Right renal cortex interstitium (tissue), 3 donors: ENCODE results near the gene MALL. TPM values are rescaled to one million over a fixed set of nuclear protein-coding genes. Genes with fewer than 3 reads are reported as not detected.
A peak's percentile ranks its signal among the peaks of the same experiment; 100 is the strongest.
"Not testable (repeated sequence)": the region's sequence is repeated elsewhere in the genome, so short reads cannot be mapped to it uniquely, and the experiment has no call there.

Experiments
- DNase-seq, 3 donors: peaks; one replicate each; pipeline ENCODE4 v3.0.0-alpha.2; 2013; ENCODE audit warnings: low read depth in 3 of 3, low spot score in 2 of 3
- polyA plus RNA-seq, 3 donors: library from polyadenylated mRNA; unstranded; fragments of 120-200 nt; gene quantifications; one replicate each; pipeline ENCODE4 v1.2.1, GENCODE V29; 2013; ENCODE audit not compliant: insufficient read length in 3 of 3

Gene MALL
- polyA plus RNA-seq: 10 to 100 TPM; 14.2 to 15.5 (median 14.9) TPM

DNA sequence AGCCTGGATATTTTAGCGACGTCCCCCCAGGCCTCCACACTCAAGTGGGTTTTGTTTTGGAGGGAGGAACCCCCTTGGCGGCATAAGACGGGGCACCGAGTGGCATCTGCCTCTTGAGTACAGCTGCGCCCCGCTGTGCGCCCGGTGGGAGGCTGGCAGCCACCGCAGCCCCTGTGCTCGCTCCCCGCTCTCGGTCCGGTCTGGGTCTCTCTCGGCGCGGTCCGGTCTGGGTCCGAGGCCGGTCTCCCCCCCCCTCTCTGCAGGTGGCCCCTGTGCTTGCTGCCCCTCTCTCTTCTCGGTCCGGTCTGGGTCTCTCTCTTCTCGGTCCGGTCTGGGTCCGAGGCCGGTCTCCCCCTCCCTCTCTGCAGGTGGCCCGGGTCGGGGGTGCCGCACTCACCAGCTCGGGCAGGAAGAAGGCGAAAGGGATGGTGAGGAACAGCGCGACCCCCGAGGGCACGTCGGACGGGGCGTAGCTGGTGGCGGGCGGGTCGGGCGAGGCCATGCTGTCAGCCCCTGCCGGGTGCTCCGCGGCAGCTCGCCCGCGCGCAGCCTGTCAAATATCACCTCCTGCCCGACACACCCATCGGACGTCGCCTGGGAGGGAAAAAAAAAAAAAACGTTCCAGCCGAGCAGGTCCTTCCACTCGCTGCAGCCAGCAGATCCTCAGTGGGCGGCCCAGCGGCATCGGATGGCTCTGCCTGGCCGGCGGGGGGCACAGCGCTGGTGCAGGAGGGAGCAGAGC lies at the start of gene MALL:
Gene MALL (minus strand): TSS at position 532 of the 742 bp plus-strand sequence. CDS start 30 bp downstream, at position 502.
- no peak for DNase-seq

DNA sequence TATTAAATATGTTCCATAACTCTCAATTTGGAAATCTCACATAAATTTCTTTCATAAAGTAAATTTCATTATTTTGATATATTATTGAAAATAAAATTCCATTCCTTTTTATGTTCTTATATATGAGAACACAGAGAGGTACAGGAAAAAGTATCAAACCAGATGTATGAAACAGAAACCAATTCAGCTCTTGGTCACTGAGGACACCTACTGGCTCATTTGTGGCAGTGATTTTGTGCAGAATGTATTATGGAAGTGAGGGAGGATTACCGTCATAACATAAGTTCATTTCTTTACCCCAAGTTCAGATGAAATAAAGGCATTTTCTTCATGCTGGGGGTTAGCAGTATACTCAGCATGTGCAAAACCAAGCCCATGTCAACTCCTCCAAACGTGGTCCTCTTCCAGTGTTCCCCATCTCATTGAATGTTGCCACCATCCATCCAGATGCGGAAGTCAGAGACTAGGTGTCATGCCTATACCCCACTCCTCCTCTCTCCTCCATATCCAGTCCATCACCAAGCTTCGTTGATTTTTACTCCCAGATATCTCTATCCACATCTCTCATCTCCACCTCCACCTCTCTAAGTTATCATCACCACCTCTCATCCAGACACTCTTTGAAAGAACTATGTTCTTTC lies 41.7 kb upstream of the MALL start:
- DNase-seq: peak; percentile 2 to 29 (median 10)

DNA sequence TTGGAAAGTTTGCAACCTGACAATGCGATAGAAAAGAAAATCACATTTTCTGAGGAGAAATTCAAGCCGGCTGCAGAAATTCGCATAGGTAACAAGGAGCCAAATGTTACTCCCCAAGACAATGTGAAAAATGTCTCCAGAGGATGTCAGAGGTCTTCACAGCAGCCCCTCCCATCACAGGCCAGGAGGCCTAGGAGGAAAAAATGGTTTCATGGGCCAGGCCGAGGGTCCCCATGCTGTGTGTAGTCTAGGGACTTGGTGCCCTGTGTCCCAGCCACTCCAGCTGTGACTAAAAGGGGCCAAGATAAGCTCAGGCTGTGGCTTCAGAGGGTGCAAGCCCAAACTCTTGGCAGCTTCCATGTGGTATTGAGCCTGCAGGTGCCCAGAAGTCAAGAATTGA lies 39.2 kb upstream of the MALL start:
- DNase-seq: not testable (repeated sequence)

DNA sequence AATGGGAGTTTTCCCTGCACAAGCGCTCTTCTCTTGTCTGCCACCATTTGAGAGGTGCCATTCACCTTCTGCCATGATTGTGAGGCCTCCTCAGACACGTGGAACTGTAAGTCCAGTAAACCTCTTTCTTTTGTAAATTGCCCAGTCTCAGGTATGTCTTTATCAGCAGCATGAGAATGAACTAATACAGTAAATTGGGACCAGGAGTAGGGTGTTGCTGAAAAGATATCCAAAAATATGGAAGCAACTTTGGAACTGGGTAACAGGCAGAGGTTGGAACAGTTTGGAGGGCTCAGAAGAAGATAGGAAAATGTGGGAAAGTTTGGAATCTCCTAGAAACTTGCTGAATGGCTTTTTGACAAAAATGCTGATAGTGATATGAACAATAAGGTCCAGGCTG lies 38.6 kb upstream of the MALL start:
- not testable (repeated sequence) for DNase-seq

DNA sequence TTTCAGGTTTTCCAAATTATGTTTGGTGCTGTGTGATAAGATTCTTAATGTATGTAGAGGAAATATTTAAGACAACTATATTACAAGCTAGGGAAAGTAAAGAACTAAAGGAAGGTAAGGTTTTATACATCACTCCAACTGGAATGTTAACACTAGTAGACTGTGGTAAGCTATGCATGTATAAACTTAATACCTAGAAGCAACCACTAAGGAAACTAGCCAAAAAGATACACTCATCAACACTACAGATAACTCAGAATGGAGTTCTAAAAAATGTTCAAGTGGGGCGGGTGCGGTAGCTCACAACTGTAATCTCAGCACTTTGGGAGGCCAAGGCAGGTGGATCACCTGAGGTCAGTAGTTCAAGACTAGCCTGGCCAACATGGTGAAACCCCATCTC lies 37.8 kb upstream of the MALL start:
- DNase-seq: no peak

DNA sequence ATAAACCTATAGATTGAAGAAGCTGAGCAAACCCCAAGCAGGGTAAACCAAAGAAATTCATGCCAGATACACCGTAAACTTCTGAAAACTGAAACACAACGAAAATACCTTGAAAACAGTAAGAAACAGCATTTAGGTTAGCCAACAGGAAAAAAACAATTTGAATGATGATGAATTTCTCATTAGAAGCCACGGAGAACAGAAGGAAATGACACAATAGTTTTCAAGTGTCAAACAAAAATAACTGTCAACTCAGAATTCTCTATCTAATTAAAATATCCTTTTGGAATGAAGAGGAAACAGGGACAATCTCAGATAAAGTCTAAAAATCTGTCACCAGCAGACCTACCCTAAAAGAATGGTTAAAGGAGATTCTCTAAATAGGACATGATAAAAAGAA lies 37.3 kb upstream of the MALL start:
- DNase-seq: no peak

DNA sequence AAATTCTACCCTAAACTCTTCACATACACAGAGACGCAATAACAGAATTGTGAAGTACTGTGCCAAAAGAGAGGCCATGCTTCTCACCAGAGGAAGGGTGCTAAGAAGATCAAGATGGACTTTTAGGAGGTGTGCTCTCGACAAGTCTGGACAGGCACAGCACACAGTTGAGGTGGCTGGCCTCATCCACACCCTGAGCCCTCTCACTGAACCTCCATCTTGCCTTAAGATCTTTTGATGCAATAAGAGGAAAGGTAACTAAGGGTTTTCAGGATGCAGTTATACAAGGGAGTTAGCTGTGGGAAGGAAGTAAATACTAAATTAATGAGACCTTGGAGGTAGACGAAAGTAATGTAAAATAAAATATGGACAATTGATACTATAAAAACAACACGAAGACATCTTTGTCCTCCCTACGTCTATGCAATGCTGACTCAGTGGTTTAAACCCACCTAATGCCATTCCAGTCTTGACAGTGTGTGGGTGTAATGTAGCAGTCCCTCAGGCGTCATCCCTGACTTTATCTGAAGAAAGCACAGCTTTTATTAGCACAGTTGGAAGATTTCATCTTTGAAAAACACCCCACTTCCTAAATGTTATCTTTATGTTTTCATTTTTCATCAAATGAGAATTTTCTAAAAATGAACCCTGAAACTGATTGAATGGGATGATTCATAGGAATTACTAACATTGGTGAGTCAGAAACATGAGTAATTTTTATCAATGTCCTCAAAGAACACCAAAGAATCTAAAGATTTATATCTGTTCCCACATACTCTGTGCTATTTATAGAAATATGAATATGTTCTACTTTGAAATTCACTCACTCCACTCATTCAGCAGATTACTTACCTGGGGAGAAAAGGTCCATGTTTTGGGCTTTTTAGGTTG lies 34.0 kb upstream of the MALL start:
- no peak for DNase-seq

DNA sequence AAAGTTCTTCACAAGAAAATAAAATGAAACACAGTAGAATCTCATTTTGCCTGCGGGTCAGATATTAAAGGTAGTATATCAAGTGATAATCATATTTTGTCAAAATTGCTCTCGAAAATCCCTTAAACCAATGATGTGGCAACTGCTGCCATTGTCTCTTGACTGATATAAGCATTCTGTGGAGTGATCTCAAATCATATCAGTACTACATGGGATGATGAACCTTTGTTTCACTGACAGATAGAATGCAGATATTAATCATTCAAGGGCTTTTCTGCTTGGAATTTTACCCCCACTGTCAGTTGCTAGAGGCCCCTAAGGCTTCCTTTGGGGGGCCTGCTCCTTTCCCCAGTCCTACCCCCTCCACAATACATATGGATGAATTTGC lies 31.3 kb upstream of the MALL start:
- no peak for DNase-seq

DNA sequence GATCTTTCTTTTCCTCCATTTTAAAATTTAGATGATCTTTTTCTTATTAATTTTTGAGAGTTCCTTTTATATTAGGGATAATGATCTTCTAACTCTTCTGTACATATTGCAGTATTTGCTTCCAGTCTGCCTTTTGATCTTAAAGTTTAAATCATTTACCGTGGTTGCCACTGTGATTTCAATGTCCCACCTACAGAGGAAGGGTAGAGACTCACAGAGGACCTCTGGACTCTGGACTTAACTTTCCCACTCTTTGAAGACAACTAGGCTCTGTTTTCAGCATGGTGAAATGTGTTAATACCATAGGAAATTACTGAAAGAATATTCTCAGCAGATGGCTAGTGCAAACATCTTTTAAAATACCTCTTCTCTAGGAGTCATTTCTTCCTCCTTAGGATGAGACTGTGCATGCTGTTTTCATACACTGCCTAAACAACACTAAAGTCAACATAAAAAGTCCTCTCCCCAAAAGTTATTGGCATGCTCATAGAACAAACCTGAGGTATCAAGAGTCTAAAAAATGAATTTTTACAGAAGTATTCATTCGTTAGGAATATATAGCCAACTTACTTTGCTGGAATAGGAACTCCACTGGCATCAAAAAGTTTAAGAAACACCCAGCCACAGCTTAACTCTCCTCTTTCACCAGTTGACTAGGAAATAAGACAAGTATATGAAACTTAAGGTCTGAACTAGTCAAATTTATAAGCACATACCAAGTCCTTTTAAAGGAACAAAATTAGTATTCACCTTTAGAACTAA lies 30.7 kb upstream of the MALL start:
- no peak for DNase-seq

DNA sequence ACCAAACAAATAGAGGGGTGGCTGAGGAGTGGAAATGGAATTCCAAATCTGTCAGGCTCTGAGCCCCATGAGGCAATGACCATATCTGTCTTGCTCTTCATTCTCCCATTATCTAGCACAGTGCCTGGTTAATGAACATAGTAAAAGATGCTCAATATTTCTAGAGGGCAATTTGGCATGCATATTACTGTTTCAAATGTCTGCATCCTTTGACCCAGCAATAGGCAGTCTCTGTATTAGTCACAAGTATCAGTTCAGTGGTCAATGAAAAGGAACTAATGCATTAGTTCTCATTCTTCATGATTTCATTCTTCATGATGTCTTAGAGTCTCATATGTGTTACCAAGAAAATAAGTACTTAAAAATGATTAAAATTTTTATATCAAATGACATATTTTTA lies 28.4 kb upstream of the MALL start:
- no peak for DNase-seq

DNA sequence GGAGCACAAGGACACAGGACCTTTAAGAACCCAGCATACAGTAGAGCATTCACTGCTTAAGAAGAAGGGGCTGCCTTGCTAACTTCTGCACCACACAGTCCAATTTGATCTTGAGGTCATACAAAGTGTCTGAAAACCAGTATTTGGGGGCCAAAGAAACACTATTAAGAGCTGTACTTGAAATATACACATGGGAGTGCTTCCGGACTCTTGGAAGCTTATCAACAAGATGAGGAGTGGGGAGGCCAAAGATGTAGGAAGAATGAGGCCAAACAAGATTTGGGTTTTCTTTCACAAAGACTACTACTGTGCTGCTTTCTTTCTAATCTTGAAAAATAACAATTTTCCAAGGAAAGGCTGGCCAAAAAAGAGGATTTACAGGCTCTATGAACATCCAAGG lies 24.8 kb upstream of the MALL start:
- no peak for DNase-seq

DNA sequence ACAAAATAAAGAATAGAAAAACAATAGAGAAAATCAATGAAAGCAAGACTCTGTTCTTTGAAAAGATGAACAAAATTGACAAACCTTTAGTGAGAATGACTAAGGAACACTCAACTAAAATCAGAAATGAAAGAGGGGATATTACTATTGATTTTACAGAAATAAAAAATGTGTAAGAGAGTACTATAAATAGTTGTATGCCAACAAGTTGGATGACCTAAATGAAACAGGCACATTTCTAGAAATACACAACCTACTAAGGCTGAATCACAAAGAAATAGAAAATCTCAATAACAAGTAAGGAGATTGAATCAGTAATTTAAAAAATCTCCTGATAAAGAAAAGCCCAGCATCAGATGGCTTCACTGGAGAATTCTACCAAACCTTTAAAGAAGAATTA lies 18.4 kb upstream of the MALL start:
- DNase-seq: no peak

DNA sequence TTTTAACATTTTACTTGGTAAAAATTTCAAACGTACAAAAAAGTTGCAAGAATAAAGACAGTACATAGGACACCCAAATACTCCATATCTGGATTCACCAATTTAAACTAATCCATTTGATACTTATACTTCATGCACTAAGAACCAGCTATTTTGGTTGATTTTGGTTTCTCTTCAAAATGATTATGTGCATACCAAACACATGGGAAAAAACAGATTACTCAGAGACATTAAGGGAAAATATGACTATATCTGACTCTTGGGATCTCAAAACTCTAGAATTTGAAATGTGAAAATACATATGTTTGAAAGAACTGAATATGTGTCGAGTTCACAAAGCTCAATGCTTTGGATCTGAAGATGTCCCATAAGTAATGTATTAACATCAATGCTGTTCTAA lies 15.5 kb upstream of the MALL start:
- no peak for DNase-seq

DNA sequence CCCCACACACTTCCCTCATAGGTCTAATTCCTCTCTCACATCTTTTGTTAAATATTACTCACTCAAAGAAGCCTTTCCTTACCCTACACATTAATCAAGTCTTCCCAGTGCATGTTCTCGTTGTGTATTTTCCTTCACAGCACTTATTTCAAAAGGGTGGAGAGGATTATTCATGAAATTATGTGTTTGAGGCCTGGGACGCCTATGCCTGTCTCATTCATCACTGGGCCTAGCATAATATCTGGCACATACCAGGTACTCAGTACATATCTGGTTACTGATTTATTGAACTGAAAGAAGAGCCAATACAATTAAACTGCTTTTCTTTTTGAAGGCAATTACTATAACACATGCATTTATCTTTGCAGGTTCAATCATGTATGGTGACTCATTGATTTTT lies 15.1 kb upstream of the MALL start:
- no peak for DNase-seq

DNA sequence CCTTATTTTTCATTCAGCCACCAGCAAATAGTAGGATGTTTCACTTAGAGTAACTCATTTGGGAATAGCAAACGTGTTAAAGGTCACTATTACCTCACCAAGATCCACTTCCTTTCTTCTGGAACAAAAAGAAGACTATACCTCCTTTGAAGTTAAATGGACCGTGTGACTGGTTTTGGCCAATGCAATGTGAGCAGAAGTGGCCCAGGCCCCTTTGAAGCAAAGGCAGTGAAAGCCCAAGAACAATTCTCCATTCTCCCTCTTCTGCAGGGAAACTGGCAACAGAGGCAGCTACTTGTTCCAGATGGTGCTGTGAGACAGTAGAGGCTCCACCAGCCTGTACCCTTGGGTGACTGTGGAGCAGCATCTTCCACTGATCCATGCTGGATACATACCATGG lies 11.3 kb upstream of the MALL start:
- no peak for DNase-seq

DNA sequence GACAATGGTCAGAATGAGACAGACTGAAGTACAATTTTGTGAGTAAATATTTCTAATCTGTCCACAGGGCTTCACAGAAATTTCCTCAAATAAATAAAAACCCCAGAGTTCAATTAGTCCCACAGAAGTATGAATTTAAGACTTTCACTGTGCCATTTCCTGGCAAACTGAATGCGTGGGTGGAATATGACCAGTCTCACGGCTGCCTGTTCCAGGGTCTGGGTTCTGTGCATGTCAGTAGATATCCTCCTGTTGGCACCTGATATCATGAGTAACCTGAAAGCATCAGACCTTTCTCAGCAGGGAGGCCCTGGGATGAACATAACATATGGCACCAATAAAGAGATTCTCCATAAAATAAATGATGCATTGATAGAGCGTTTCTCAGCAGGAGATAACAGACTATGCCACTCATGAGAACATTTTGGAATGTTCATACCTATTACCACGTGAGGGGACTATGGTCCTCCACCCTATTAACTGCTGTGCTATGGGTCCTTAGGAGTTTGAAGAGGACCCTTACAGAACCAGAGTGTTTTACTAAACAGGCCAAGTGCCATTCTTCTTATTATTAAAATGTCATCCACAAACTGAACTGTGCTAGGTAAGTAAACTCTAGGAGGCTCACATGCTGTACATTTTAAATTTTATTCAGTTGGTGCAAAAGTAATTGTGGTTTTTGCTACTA lies 10.6 kb upstream of the MALL start:
- no peak for DNase-seq

DNA sequence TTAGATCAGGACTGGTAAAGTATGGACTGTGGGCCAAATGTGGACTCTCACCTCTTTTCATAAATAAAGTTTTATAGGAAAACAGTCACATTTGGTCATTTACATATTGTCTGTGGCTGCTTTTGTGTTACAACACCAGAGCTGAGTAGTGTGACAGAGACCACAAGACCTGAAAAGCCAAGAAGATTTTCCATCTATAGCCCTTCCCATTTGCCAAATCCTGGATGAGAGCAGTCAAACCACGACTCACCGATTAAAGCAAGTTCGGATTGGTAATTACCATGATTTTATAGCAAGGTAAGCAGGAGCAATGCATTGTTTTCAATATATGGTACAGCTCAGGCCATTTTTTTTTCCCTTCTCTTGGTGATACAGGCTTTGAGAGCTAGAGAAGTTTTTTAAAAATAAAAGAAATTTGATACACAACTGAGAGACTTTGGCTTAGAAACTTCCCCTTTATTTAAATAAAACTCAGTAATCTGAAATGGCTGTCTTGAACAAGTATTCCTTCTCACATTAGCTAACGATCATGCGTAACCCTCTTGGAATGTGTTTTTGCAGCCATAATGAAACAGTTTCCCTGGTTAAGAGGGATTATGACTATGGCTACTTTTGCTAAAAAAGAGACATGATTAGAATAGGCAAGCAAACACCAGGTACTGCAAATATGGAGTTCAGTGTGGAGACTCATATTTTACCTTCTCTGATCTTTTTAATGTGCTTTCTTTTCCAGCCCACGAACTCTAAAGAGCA lies 9.5 kb upstream of the MALL start:
- DNase-seq: no peak

DNA sequence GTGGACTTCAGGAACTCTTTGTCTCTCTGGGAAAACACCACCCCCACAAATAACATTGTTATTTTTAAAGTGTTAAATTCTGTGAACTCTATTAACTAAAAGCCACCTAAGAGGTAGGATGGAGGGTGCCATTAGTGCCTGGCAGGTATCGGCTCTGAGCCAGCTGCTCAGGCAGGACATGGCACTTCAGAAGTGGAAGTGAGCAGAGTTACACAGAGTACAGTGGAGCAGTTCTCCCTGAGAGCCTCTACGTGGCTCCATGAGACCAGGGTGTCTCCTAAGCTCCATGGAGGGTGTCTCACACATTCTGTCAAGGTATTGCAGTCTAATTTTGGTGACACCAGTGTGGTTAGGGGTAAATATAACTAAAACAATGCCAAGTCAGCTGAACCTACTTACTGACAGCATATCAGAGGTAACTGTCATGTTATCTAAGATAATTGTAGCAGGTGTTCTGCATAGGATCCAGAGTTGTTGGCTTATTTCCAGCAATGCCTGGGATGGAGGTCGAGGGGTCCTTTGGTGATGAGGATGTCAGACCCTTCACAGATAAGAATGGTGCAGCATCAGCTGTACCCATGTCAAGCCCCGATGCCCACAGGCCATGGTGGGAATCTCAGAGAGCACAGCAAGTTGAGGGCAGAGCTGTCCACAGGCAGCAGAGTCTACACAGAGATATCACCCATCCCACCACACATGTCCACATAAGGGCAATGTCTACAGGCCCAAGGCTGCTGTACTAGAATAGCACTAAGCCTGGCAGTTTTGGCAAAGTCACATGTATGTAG lies 8.6 kb upstream of the MALL start:
- DNase-seq: no peak

DNA sequence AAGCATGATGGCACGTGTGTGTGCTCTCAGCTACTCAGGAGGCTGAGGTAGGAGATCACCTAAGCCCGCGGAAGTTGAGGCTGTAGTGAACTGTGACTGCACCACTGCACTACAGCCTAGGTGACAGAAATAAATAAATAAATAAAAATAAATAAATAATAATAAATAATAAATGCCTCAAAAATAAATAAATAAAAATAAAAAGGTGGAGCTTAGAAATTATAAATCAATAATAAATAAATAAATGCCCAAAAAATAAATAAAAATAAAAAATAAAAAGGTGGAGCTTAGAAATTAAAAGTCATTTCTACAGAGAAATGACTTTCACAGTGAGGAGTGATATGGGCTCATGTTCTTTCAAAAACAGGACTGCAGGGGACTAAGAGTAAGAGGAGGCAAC lies 6.0 kb upstream of the MALL start:
- DNase-seq: no peak
